Measurements from ENCODE around the gene GPI. TPM values are rescaled to one million over a fixed set of nuclear protein-coding genes. Genes with fewer than 3 reads are reported as not detected.

GPI gene
- total RNA-seq (2022) (329 and 381 TPM in 2 replicates), Bru-seq, nascent RNA (percentile 76 among the genes with signal in this experiment), BruChase-seq, experiment 1, labeled RNA remaining after a 2-hour chase (percentile 86 among the genes with signal in this experiment), BruChase-seq, experiment 2, labeled RNA remaining after a 6-hour chase (percentile 93 among the genes with signal in this experiment)
- long read RNA-seq, full-length matches to known transcripts: 263 of 339 reads
- long read RNA-seq, partial matches to known transcripts: 44 of 339 reads
- long read RNA-seq, other reads (novel, unspliced or antisense): 32 of 339 reads

DNA sequence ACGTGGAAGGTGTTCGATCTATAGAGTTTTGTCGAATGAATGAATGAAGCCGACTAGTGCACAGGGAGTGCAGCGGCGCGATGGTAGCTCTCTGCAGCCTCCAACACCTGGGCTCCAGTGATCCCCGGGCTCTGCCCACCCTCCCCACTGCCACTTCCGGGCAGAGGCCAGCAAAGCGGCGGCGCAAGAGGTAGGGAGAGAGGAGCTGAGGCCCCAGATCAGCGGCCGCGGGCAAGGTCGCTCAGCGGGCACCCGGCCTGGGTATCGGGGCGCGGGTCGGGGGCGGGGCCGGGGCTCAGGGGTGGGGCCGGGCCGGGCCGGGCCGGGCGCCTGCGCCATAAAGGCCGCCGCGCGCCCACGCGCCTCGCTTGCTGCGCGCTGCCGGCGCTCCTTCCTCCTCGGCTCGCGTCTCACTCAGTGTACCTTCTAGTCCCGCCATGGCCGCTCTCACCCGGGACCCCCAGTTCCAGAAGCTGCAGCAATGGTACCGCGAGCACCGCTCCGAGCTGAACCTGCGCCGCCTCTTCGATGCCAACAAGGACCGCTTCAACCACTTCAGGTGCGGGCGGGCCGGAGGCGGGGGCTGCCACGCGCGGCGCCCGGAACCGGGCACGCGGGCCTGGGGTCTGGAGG, at the start of gene GPI:
GPI (plus strand) TSS at position 367 of the 633 bp plus-strand sequence; CDS start at position 438, 71 bp downstream.
- Mint-ChIP-seq H3K9me3 (ENCODE audit: unreplicated experiment) (no peaks in the 10 kb centered on the region), H3K36me3 (ENCODE audit: insufficient read depth, unreplicated experiment) (peaks cover 31% of the 10 kb centered on the region), H3K4me1 (ENCODE audit: low read depth, unreplicated experiment) (peaks cover 30% of the 10 kb centered on the region), H3K27ac (ENCODE audit: unreplicated experiment) (peak within 1 kb of the TSS; percentile 78), H3K4me3 (ENCODE audit: unreplicated experiment) (peak within 1 kb of the TSS; percentile 88), H3K27me3 (ENCODE audit: insufficient read depth, unreplicated experiment) (no peaks in the 10 kb centered on the region)
- DNase-seq: peak; percentile 52 to 62
- POLR2A ChIA-PET: no interaction called here
- H3K27me3 ChIP-seq (replicated peaks; ENCODE audit: control insufficient read depth, insufficient read depth, low read length): no peaks in the 10 kb centered on the region
- peak within 1 kb of the TSS; percentile 96 for H3K4me3 ChIP-seq (ENCODE audit: low read depth, low read length)
- no peaks in the 10 kb centered on the region for H3K9me3 ChIP-seq
- CTCF ChIA-PET: interaction anchor here (0.6 kb wide), 2 partner anchors 22 to 776 kb away, joined by 3 to 6 read pairs; no protein-coding TSS in a partner anchor
- no TSS peak for BruUV-seq (replicated peaks)
- peaks cover 9% of the 10 kb centered on the region for H3K36me3 ChIP-seq (ENCODE audit: control insufficient read depth, insufficient read depth, low read length)
- TF ChIP-seq, protein P1, sequence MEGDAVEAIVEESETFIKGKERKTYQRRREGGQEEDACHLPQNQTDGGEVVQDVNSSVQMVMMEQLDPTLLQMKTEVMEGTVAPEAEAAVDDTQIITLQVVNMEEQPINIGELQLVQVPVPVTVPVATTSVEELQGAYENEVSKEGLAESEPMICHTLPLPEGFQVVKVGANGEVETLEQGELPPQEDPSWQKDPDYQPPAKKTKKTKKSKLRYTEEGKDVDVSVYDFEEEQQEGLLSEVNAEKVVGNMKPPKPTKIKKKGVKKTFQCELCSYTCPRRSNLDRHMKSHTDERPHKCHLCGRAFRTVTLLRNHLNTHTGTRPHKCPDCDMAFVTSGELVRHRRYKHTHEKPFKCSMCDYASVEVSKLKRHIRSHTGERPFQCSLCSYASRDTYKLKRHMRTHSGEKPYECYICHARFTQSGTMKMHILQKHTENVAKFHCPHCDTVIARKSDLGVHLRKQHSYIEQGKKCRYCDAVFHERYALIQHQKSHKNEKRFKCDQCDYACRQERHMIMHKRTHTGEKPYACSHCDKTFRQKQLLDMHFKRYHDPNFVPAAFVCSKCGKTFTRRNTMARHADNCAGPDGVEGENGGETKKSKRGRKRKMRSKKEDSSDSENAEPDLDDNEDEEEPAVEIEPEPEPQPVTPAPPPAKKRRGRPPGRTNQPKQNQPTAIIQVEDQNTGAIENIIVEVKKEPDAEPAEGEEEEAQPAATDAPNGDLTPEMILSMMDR (IDR thresholded peaks at IDR 0.05; ENCODE audit: insufficient read depth in 1 of 2, low read depth in 1 of 2, low read length in 1 of 2, severe bottlenecking in 1 of 2, unreplicated experiment in 1 of 2): no peak
- H3K4me1 ChIP-seq: peaks cover 14% of the 10 kb centered on the region
- intact Hi-C loops (cut with micrococcal nuclease; ENCODE audit: unreplicated experiment): loop anchor here (2.0 kb wide), 1 partner anchor 40 kb away; the partner anchor contains the start of gene PDCD2L

DNA sequence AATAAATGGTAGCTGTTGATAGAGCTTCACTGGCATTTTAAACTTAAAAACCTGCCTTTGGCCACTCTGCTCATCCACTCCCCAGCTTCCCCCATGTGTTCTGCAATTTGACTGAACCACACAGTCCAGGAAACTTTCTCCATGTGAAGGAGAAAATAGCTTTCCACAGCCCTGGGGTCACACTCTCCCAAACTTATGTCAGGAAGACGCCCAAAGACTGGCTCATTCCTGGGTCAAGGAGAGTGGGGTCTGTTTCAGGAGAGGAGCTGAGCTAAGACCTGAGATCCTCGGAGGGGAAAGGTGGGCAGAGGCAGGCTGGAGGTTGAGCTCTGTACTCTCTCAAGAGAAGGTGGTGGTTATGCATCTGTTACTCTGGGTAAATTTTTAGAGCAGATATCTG, 48.7 kb upstream of the GPI start:
- no TSS peak for BruUV-seq (replicated peaks)
- TF ChIP-seq, protein P1 (IDR thresholded peaks at IDR 0.05; ENCODE audit: insufficient read depth in 1 of 2, low read depth in 1 of 2, low read length in 1 of 2, severe bottlenecking in 1 of 2, unreplicated experiment in 1 of 2): no peak
- CTCF ChIA-PET: interaction anchor here (1.1 kb wide), 1 partner anchor 27 kb away, joined by 3 read pairs; no protein-coding TSS in a partner anchor
- Mint-ChIP-seq H3K9me3 (ENCODE audit: unreplicated experiment) (no peaks in the 10 kb centered on the region), H3K27ac (ENCODE audit: unreplicated experiment) (no peak overlapping the region), H3K4me1 (ENCODE audit: low read depth, unreplicated experiment) (peaks cover 12% of the 10 kb centered on the region), H3K36me3 (ENCODE audit: insufficient read depth, unreplicated experiment) (peaks cover 6% of the 10 kb centered on the region), H3K4me3 (ENCODE audit: unreplicated experiment) (no peak overlapping the region), H3K27me3 (ENCODE audit: insufficient read depth, unreplicated experiment) (no peaks in the 10 kb centered on the region)
- no peaks in the 10 kb centered on the region for H3K9me3 ChIP-seq
- POLR2A ChIA-PET: interaction anchor here (0.5 to 0.6 kb wide), 2 partner anchors 84 to 300 kb away, joined by 7 to 8 read pairs; no protein-coding TSS in a partner anchor
- peaks cover 13% of the 10 kb centered on the region; the same call in 1 of the 2 replicates for H3K4me1 ChIP-seq
- no peak for DNase-seq
- intact Hi-C loops (cut with micrococcal nuclease; ENCODE audit: unreplicated experiment): no loop called here
- no peak overlapping the region for H3K4me3 ChIP-seq (ENCODE audit: low read depth, low read length)
- no peaks in the 10 kb centered on the region for H3K36me3 ChIP-seq (ENCODE audit: control insufficient read depth, insufficient read depth, low read length)
- H3K27me3 ChIP-seq (replicated peaks; ENCODE audit: control insufficient read depth, insufficient read depth, low read length): no peaks in the 10 kb centered on the region

DNA sequence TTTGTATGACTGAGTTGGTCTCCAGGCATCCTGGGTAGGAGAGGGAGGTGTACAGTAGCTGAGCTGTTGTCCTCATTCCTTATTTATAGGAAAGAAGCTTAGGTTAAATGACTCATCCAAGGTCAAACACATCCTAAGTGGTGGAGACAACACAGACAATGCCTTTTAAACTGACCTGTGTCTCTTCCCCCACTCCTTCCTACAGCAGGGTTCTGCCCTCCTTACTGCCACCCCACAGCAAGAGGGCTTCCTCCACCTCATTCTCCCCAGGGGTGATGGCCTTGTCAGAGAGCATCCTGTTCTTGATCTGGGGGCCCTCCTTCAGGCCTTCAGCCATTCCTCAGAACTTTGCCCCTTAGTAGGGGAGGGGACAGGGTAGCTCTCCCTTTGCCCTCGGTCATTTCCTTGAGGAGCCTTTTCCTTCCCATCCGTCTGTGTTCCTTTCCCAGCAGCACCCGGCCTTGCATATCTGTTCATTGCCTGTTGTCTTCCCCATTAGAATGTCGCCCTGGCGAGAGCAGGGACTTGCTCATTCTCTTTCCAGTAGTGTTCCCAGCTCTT, 48.2 kb upstream of the GPI start:
- no TSS peak for BruUV-seq (replicated peaks)
- POLR2A ChIA-PET: interaction anchor here (0.5 to 0.6 kb wide), 2 partner anchors 85 to 301 kb away, joined by 7 to 8 read pairs; no protein-coding TSS in a partner anchor
- Histone ChIP-seq H3K36me3 (ENCODE audit: control insufficient read depth, insufficient read depth, low read length) (no peaks in the 10 kb centered on the region), H3K27me3 (replicated peaks; ENCODE audit: control insufficient read depth, insufficient read depth, low read length) (no peaks in the 10 kb centered on the region), H3K4me1 (peaks cover 13% of the 10 kb centered on the region; the same call in 1 of the 2 replicates), H3K9me3 (no peaks in the 10 kb centered on the region), H3K4me3 (ENCODE audit: low read depth, low read length) (no peak overlapping the region)
- Mint-ChIP-seq H3K36me3 (ENCODE audit: insufficient read depth, unreplicated experiment) (peaks cover 6% of the 10 kb centered on the region), H3K4me1 (ENCODE audit: low read depth, unreplicated experiment) (peaks cover 12% of the 10 kb centered on the region), H3K9me3 (ENCODE audit: unreplicated experiment) (no peaks in the 10 kb centered on the region), H3K4me3 (ENCODE audit: unreplicated experiment) (no peak overlapping the region), H3K27ac (ENCODE audit: unreplicated experiment) (peak overlapping the region; percentile 27), H3K27me3 (ENCODE audit: insufficient read depth, unreplicated experiment) (no peaks in the 10 kb centered on the region)
- intact Hi-C loops (cut with micrococcal nuclease; ENCODE audit: unreplicated experiment): no loop called here
- CTCF ChIA-PET: interaction anchor here (1.1 kb wide), 1 partner anchor 28 kb away, joined by 3 read pairs; no protein-coding TSS in a partner anchor
- TF ChIP-seq, protein P1 (IDR thresholded peaks at IDR 0.05; ENCODE audit: insufficient read depth in 1 of 2, low read depth in 1 of 2, low read length in 1 of 2, severe bottlenecking in 1 of 2, unreplicated experiment in 1 of 2): no peak
- DNase-seq: no peak
